Kidney tubule cell (primary cell): ENCODE results near the gene BFSP1.
A peak's percentile ranks its signal among the peaks of the same experiment; 100 is the strongest.

Experiments
- DNase-seq: peaks from one replicate; pipeline ENCODE4 v3.0.0-alpha.2; 2018; ENCODE audit warnings: low spot score

BFSP1 gene

GRCh38 chr20:17519606-17520285 lies 11.4 kb downstream of the BFSP1 start:
- DNase-seq: no peak

GRCh38 chr20:17518339-17519052 lies 12.7 kb downstream of the BFSP1 start:
- no peak for DNase-seq

GRCh38 chr20:17515053-17515452 lies 16.1 kb downstream of the BFSP1 start:
- DNase-seq: no peak

GRCh38 chr20:17513939-17514338 lies 17.2 kb downstream of the BFSP1 start:
- no peak for DNase-seq

GRCh38 chr20:17511401-17511800 lies 19.8 kb downstream of the BFSP1 start:
- no peak for DNase-seq

- no peak for DNase-seq
These were observed 20.6 kb downstream of the BFSP1 start for GRCh38 chr20:17510548-17510947.

- DNase-seq: no peak
These were observed 22.4 kb downstream of the BFSP1 start for GRCh38 chr20:17508756-17509155.

- no peak for DNase-seq
These were observed 23.6 kb downstream of the BFSP1 start for GRCh38 chr20:17507531-17507930.

- no peak for DNase-seq
These were observed 24.1 kb downstream of the BFSP1 start for GRCh38 chr20:17507032-17507431.

GRCh38 chr20:17505636-17506517 lies 25.3 kb downstream of the BFSP1 start:
- DNase-seq: no peak

- peak; percentile 68 for DNase-seq
These were observed 26.1 kb downstream of the BFSP1 start for GRCh38 chr20:17504898-17505635.

GRCh38 chr20:17504066-17504897 lies 26.9 kb downstream of the BFSP1 start:
- DNase-seq: no peak

- no peak for DNase-seq
These were observed 27.7 kb downstream of the BFSP1 start for GRCh38 chr20:17503301-17504065.

GRCh38 chr20:17502105-17502504 lies 29.1 kb downstream of the BFSP1 start:
- DNase-seq: no peak

GRCh38 chr20:17501701-17502100 lies 29.5 kb downstream of the BFSP1 start:
- no peak for DNase-seq

GRCh38 chr20:17500826-17501225 lies 30.4 kb downstream of the BFSP1 start:
- no peak for DNase-seq

GRCh38 chr20:17500271-17500670 lies 30.9 kb downstream of the BFSP1 start:
- no peak for DNase-seq

GRCh38 chr20:17499041-17499440 lies 32.1 kb downstream of the BFSP1 start:
- DNase-seq: peak; percentile 76

GRCh38 chr20:17498641-17499040 lies 32.5 kb downstream of the BFSP1 start:
- DNase-seq: no peak

GRCh38 chr20:17497821-17498580 lies 33.2 kb downstream of the BFSP1 start:
- peak; percentile 65 for DNase-seq
